ENCODE data around the gene CNTFR. TPM values are rescaled to one million over a fixed set of nuclear protein-coding genes. Genes with fewer than 3 reads are reported as not detected.

Gene CNTFR
- total RNA-seq, 2 donors from 2014 or later: 1.6 to 16.8 TPM

DNA sequence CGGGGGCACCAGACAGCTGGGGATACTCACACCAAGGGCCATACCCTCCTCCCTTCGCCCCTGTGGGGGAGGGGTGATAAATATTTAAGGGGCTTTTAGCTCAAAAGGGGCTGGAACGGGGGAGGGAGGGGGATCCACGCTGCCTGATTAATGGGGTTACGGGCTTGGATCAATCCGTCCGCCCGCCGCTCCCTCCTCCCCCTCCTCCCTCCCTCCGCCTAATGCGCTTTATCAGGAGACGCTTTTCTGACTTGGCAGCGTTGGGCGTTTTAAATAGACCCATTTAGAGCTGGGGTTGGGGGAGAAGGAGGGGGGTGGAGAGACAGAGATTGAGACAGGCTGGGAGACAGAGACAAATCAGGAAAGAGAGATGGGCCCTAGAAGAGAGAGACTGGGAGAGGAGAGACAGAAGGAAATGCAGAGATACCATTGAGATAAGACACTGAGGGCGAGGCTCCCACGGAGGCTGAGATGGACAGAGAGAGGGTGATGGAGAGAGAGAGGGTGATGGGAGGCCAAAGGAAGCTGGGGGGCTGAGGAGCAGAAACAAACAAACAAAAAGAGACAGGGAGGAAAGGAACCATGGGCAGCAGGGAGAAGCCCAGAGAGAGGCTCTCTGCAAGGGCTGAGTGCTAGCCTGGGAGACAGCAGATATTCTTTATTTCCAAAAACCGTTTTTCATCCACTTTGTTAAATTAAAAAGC is 10.3 kb downstream of the CNTFR start:
- TF ChIP-seq, protein P1, sequence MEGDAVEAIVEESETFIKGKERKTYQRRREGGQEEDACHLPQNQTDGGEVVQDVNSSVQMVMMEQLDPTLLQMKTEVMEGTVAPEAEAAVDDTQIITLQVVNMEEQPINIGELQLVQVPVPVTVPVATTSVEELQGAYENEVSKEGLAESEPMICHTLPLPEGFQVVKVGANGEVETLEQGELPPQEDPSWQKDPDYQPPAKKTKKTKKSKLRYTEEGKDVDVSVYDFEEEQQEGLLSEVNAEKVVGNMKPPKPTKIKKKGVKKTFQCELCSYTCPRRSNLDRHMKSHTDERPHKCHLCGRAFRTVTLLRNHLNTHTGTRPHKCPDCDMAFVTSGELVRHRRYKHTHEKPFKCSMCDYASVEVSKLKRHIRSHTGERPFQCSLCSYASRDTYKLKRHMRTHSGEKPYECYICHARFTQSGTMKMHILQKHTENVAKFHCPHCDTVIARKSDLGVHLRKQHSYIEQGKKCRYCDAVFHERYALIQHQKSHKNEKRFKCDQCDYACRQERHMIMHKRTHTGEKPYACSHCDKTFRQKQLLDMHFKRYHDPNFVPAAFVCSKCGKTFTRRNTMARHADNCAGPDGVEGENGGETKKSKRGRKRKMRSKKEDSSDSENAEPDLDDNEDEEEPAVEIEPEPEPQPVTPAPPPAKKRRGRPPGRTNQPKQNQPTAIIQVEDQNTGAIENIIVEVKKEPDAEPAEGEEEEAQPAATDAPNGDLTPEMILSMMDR (IDR thresholded peaks at IDR 0.05): no peak
- TF ChIP-seq POLR2A (IDR thresholded peaks at IDR 0.05): no peak
- no peak for DNase-seq
- no peaks in the 10 kb centered on the region for H3K9me3 ChIP-seq
- no peaks in the 10 kb centered on the region for H3K36me3 ChIP-seq (replicated peaks in 1 of 2; ENCODE audit: insufficient read depth in 1 of 2, low read depth in 2 of 2)
- ATAC-seq: no peak
- no peak overlapping the region for H3K27ac ChIP-seq
- WGBS, 2 donors: 4 to 9% methylated on average over 17 of the region's 17 CpGs
- peaks cover 0 to 20% of the 10 kb centered on the region in 2 donors for H3K27me3 ChIP-seq
- intact Hi-C loops (cut with DNase I): no loop called here
- H3K4me1 ChIP-seq: peaks cover 12% of the 10 kb centered on the region
- no peak overlapping the region for H3K4me3 ChIP-seq

GRCh38 chr9:34578241-34579103 is 11.1 kb downstream of the CNTFR start:
- 12 to 28% methylated on average over 24 to 25 of the region's 28 CpGs for WGBS, 2 donors
- Histone ChIP-seq H3K4me3 (no peak overlapping the region), H3K36me3 (replicated peaks in 1 of 2; ENCODE audit: insufficient read depth in 1 of 2, low read depth in 2 of 2) (no peaks in the 10 kb centered on the region), H3K9me3 (no peaks in the 10 kb centered on the region), H3K27ac (no peak overlapping the region), H3K27me3 (peaks cover 0 to 20% of the 10 kb centered on the region in 2 donors), H3K4me1 (peaks cover 12% of the 10 kb centered on the region)
- peak; percentile 43 for ATAC-seq
- intact Hi-C loops (cut with DNase I): no loop called here
- TF ChIP-seq POLR2A (IDR thresholded peaks at IDR 0.05): no peak
- DNase-seq: peak in 1 of 4 donors; percentile 17

- Histone ChIP-seq H3K27ac (no peak overlapping the region), H3K4me3 (no peak overlapping the region), H3K9me3 (no peaks in the 10 kb centered on the region), H3K27me3 (peaks cover 0 to 20% of the 10 kb centered on the region in 2 donors), H3K4me1 (peaks cover 12% of the 10 kb centered on the region), H3K36me3 (replicated peaks in 1 of 2; ENCODE audit: insufficient read depth in 1 of 2, low read depth in 2 of 2) (no peaks in the 10 kb centered on the region)
- DNase-seq (no peak), ATAC-seq (peak; percentile 13)
- no peak for TF ChIP-seq POLR2A (IDR thresholded peaks at IDR 0.05)
- TF ChIP-seq, protein P1 (IDR thresholded peaks at IDR 0.05): no peak
- intact Hi-C loops (cut with DNase I): no loop called here
- 5 to 18% methylated on average over 11 to 55 of the region's 62 CpGs for WGBS, 2 donors
Observed at GRCh38 chr9:34577400-34578240, 11.9 kb downstream of the CNTFR start.

- intact Hi-C loops (cut with DNase I): no loop called here
- peak in 2 of 4 donors; percentile 34 to 41 for DNase-seq
- no peak overlapping the region for H3K4me3 ChIP-seq
- H3K4me1 ChIP-seq: peaks cover 12% of the 10 kb centered on the region
- H3K36me3 ChIP-seq (replicated peaks in 1 of 2; ENCODE audit: insufficient read depth in 1 of 2, low read depth in 2 of 2): no peaks in the 10 kb centered on the region
- ATAC-seq: no peak
- TF ChIP-seq, protein P1 (IDR thresholded peaks at IDR 0.05): no peak
- TF ChIP-seq POLR2A (IDR thresholded peaks at IDR 0.05): no peak
- H3K9me3 ChIP-seq: no peaks in the 10 kb centered on the region
- peaks cover 0 to 20% of the 10 kb centered on the region in 2 donors for H3K27me3 ChIP-seq
- no peak overlapping the region for H3K27ac ChIP-seq
- WGBS, 2 donors: 48 to 53% methylated on average over 13 to 14 of the region's 14 CpGs
Observed at GRCh38 chr9:34576597-34577399, 12.7 kb downstream of the CNTFR start.

All from body of pancreas (tissue), 4 donors.